HG03469 (cell line): ENCODE results near the gene DYNLT2.
"Not testable (repeated sequence)": the region's sequence is repeated elsewhere in the genome, so short reads cannot be mapped to it uniquely, and the experiment has no call there.

ENCODE experiments used
- ATAC-seq: cut with Tn5 transposase; IDR thresholded peaks from one replicate; pipeline ENCODE4 v1.9.1; 2021; ENCODE audit warnings: mild to moderate bottlenecking, moderate library complexity, moderate number of reproducible peaks; ENCODE audit not compliant: unreplicated experiment

DYNLT2 gene

GRCh38 chr6:169701954-169702839, 49.2 kb downstream of the DYNLT2 start, which contains the start of the genes C6orf120 and WDR27:
TSS of gene C6orf120 (plus strand) at chr6:169702126. CDS start at chr6:169702460, 334 bp downstream.
TSS of gene WDR27 (minus strand) at chr6:169702029. CDS start at chr6:169689005, 13,024 bp downstream.
- ATAC-seq: peak; percentile 90

- no peak for ATAC-seq
These were observed 49.9 kb downstream of the DYNLT2 start for GRCh38 chr6:169701311-169701953.

- ATAC-seq: no peak
These were observed 51.1 kb downstream of the DYNLT2 start for GRCh38 chr6:169700296-169700695.

GRCh38 chr6:169697115-169697514, 54.3 kb downstream of the DYNLT2 start:
- not testable (repeated sequence) for ATAC-seq

GRCh38 chr6:169695131-169695530, 56.2 kb downstream of the DYNLT2 start:
- no peak for ATAC-seq

- no peak for ATAC-seq
These were observed 58.9 kb downstream of the DYNLT2 start for GRCh38 chr6:169692516-169692915.

- ATAC-seq: no peak
These were observed 60.1 kb downstream of the DYNLT2 start for GRCh38 chr6:169691260-169691659.
